ENCODE data around the gene GRIK2.

DNA sequence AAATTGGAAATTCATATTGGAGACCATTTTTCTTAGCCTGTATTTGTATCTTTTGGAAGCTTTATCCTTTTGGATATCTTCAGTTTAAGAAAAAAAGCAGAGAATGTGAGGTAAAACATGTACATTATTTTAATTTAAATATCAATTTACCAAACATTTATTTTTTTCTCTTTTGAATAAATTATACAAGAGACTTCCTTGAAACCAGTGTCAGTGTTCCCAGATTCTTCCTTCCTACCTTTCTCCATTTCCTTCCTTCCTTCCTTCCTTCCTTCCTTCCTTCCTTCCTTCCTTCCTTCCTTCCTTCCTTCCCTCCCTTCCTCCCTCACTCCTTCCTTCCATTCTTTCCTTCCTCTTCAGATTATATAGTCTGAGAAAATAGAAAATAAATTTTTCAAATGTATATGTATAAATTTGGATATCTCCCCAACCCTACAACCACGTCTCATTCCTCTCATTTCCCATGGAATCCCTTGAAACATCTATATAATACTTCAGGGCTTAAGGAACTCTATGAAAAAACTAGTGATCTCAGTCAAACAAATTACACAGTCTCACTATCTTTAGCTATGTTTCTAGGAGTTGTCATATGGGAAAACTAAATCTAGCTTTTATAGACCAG, 528.4 kb downstream of the GRIK2 start:
- no peak for TF ChIP-seq SIN3A (IDR thresholded peaks at IDR 0.05; ENCODE audit: borderline replicate concordance, insufficient read depth, low read depth, low read length)
- TF ChIP-seq, protein P1, sequence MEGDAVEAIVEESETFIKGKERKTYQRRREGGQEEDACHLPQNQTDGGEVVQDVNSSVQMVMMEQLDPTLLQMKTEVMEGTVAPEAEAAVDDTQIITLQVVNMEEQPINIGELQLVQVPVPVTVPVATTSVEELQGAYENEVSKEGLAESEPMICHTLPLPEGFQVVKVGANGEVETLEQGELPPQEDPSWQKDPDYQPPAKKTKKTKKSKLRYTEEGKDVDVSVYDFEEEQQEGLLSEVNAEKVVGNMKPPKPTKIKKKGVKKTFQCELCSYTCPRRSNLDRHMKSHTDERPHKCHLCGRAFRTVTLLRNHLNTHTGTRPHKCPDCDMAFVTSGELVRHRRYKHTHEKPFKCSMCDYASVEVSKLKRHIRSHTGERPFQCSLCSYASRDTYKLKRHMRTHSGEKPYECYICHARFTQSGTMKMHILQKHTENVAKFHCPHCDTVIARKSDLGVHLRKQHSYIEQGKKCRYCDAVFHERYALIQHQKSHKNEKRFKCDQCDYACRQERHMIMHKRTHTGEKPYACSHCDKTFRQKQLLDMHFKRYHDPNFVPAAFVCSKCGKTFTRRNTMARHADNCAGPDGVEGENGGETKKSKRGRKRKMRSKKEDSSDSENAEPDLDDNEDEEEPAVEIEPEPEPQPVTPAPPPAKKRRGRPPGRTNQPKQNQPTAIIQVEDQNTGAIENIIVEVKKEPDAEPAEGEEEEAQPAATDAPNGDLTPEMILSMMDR (IDR thresholded peaks at IDR 0.05), result no peak
- no peak for TF ChIP-seq POLR2AphosphoS5 (IDR thresholded peaks at IDR 0.05; ENCODE audit: low read depth, low read length)
- TF ChIP-seq, protein P2, sequence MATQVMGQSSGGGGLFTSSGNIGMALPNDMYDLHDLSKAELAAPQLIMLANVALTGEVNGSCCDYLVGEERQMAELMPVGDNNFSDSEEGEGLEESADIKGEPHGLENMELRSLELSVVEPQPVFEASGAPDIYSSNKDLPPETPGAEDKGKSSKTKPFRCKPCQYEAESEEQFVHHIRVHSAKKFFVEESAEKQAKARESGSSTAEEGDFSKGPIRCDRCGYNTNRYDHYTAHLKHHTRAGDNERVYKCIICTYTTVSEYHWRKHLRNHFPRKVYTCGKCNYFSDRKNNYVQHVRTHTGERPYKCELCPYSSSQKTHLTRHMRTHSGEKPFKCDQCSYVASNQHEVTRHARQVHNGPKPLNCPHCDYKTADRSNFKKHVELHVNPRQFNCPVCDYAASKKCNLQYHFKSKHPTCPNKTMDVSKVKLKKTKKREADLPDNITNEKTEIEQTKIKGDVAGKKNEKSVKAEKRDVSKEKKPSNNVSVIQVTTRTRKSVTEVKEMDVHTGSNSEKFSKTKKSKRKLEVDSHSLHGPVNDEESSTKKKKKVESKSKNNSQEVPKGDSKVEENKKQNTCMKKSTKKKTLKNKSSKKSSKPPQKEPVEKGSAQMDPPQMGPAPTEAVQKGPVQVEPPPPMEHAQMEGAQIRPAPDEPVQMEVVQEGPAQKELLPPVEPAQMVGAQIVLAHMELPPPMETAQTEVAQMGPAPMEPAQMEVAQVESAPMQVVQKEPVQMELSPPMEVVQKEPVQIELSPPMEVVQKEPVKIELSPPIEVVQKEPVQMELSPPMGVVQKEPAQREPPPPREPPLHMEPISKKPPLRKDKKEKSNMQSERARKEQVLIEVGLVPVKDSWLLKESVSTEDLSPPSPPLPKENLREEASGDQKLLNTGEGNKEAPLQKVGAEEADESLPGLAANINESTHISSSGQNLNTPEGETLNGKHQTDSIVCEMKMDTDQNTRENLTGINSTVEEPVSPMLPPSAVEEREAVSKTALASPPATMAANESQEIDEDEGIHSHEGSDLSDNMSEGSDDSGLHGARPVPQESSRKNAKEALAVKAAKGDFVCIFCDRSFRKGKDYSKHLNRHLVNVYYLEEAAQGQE (IDR thresholded peaks at IDR 0.05; ENCODE audit: insufficient read depth in 1 of 2, low read depth in 2 of 2, low read length in 1 of 2), result no peak
